ENCODE results near the gene LRRC71. TPM values are rescaled to one million over a fixed set of nuclear protein-coding genes. Genes with fewer than 3 reads are reported as not detected.

Gene LRRC71
- total RNA-seq, 1 experiment from 2014 or later, result 0.22 TPM

DNA sequence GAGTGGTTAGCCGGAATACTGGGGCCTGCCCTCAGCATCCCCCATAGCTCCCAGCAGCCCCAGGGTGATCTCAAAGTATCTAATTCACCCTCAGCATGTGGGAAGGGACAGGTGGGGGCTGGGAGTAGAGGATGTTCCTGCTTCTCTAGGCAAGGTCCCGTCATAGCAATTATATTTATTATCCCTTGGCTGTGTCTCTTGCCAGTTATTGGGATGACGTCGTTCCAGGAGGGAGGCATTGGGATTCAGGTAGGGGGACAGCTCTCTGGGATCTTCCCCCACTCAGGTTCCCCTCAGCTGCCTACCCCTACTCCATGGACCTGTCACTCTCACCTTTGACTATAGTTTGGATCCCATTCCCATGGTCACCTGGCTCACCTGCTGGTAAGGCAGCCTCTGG is 38.8 kb upstream of the LRRC71 start:
- no peak overlapping the region for H3K27ac Mint-ChIP-seq
- DNase-seq (ENCODE audit: low spot score), result no peak
- H3K36me3 Mint-ChIP-seq, result no peaks in the 10 kb centered on the region
- CTCF ChIA-PET, result interaction anchor here (0.5 to 2.4 kb wide), 7 partner anchors 10 to 221 kb away, joined by 3 to 14 read pairs (median 4); partner anchors contain the start of genes LRRC71 and NTRK1
- POLR2A ChIA-PET, result no interaction called here
- H3K9me3 Mint-ChIP-seq, result no peaks in the 10 kb centered on the region
- peaks cover 48% of the 10 kb centered on the region for H3K27me3 Mint-ChIP-seq (ENCODE audit: low read depth)
- TF ChIP-seq NR3C1 (CRISPR knock-in tag; conservative IDR thresholded peaks at IDR 0.05; ENCODE audit: low read depth) (no peak), FOXP1 (CRISPR knock-in tag; IDR thresholded peaks at IDR 0.05; ENCODE audit: borderline replicate concordance) (no peak), ZNF317 (CRISPR knock-in tag; IDR thresholded peaks at IDR 0.05; ENCODE audit: borderline replicate concordance, low read depth) (no peak), EMX1 (CRISPR knock-in tag; IDR thresholded peaks at IDR 0.05) (no peak), TCF7 (CRISPR knock-in tag; IDR thresholded peaks at IDR 0.05; ENCODE audit: low read depth) (no peak), ZNF416 (CRISPR knock-in tag; IDR thresholded peaks at IDR 0.05) (no peak), ZMAT4 (CRISPR knock-in tag; IDR thresholded peaks at IDR 0.05) (no peak), ZNF219 (CRISPR knock-in tag; IDR thresholded peaks at IDR 0.05; ENCODE audit: borderline replicate concordance) (no peak), E2F5 (CRISPR knock-in tag; IDR thresholded peaks at IDR 0.05) (no peak), NFATC4 (CRISPR knock-in tag; IDR thresholded peaks at IDR 0.05) (no peak)
- TF ChIP-seq, protein P1, sequence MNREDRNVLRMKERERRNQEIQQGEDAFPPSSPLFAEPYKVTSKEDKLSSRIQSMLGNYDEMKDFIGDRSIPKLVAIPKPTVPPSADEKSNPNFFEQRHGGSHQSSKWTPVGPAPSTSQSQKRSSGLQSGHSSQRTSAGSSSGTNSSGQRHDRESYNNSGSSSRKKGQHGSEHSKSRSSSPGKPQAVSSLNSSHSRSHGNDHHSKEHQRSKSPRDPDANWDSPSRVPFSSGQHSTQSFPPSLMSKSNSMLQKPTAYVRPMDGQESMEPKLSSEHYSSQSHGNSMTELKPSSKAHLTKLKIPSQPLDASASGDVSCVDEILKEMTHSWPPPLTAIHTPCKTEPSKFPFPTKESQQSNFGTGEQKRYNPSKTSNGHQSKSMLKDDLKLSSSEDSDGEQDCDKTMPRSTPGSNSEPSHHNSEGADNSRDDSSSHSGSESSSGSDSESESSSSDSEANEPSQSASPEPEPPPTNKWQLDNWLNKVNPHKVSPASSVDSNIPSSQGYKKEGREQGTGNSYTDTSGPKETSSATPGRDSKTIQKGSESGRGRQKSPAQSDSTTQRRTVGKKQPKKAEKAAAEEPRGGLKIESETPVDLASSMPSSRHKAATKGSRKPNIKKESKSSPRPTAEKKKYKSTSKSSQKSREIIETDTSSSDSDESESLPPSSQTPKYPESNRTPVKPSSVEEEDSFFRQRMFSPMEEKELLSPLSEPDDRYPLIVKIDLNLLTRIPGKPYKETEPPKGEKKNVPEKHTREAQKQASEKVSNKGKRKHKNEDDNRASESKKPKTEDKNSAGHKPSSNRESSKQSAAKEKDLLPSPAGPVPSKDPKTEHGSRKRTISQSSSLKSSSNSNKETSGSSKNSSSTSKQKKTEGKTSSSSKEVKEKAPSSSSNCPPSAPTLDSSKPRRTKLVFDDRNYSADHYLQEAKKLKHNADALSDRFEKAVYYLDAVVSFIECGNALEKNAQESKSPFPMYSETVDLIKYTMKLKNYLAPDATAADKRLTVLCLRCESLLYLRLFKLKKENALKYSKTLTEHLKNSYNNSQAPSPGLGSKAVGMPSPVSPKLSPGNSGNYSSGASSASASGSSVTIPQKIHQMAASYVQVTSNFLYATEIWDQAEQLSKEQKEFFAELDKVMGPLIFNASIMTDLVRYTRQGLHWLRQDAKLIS (CRISPR knock-in tag; IDR thresholded peaks at IDR 0.05; ENCODE audit: borderline replicate concordance), result no peak
- peaks cover 18% of the 10 kb centered on the region for H3K4me1 Mint-ChIP-seq
- no peak overlapping the region for H3K4me3 Mint-ChIP-seq
- ATAC-seq, result no peak

GRCh38 chr1:156882543-156882942 is 37.9 kb upstream of the LRRC71 start:
- ChIA-PET POLR2A (no interaction called here), CTCF (interaction anchor here (0.9 to 13.3 kb wide), 2 partner anchors 21 to 44 kb away, joined by 3 to 211 read pairs; partner anchors contain the start of genes INSRR and NTRK1)
- H3K27me3 Mint-ChIP-seq (ENCODE audit: low read depth), result peaks cover 47% of the 10 kb centered on the region
- no peaks in the 10 kb centered on the region for H3K9me3 Mint-ChIP-seq
- no peak for ATAC-seq
- peaks cover 25% of the 10 kb centered on the region for H3K4me1 Mint-ChIP-seq
- no peak overlapping the region for H3K4me3 Mint-ChIP-seq
- H3K36me3 Mint-ChIP-seq, result no peaks in the 10 kb centered on the region
- DNase-seq (ENCODE audit: low spot score), result no peak
- H3K27ac Mint-ChIP-seq, result no peak overlapping the region
- TF ChIP-seq SP1 (CRISPR knock-in tag; conservative IDR thresholded peaks at IDR 0.05), result no peak
- TF ChIP-seq NR1H2 (CRISPR knock-in tag; IDR thresholded peaks at IDR 0.05), result no peak
- TF ChIP-seq ZNF396 (CRISPR knock-in tag; IDR thresholded peaks at IDR 0.05; ENCODE audit: borderline replicate concordance), result no peak
- TF ChIP-seq ZNF263 (CRISPR knock-in tag; IDR thresholded peaks at IDR 0.05; ENCODE audit: low read depth), result no peak
- no peak for TF ChIP-seq GTF2I (CRISPR knock-in tag; conservative IDR thresholded peaks at IDR 0.05)
- TF ChIP-seq, protein P2, sequence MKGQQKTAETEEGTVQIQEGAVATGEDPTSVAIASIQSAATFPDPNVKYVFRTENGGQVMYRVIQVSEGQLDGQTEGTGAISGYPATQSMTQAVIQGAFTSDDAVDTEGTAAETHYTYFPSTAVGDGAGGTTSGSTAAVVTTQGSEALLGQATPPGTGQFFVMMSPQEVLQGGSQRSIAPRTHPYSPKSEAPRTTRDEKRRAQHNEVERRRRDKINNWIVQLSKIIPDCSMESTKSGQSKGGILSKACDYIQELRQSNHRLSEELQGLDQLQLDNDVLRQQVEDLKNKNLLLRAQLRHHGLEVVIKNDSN (CRISPR knock-in tag; IDR thresholded peaks at IDR 0.05), result no peak
- TF ChIP-seq MXD4 (CRISPR knock-in tag; IDR thresholded peaks at IDR 0.05; ENCODE audit: borderline replicate concordance), result no peak
- TF ChIP-seq TP53 (CRISPR knock-in tag; IDR thresholded peaks at IDR 0.05), result no peak
- no peak for TF ChIP-seq ATF1 (CRISPR knock-in tag; IDR thresholded peaks at IDR 0.05)
- TF ChIP-seq, protein P3, sequence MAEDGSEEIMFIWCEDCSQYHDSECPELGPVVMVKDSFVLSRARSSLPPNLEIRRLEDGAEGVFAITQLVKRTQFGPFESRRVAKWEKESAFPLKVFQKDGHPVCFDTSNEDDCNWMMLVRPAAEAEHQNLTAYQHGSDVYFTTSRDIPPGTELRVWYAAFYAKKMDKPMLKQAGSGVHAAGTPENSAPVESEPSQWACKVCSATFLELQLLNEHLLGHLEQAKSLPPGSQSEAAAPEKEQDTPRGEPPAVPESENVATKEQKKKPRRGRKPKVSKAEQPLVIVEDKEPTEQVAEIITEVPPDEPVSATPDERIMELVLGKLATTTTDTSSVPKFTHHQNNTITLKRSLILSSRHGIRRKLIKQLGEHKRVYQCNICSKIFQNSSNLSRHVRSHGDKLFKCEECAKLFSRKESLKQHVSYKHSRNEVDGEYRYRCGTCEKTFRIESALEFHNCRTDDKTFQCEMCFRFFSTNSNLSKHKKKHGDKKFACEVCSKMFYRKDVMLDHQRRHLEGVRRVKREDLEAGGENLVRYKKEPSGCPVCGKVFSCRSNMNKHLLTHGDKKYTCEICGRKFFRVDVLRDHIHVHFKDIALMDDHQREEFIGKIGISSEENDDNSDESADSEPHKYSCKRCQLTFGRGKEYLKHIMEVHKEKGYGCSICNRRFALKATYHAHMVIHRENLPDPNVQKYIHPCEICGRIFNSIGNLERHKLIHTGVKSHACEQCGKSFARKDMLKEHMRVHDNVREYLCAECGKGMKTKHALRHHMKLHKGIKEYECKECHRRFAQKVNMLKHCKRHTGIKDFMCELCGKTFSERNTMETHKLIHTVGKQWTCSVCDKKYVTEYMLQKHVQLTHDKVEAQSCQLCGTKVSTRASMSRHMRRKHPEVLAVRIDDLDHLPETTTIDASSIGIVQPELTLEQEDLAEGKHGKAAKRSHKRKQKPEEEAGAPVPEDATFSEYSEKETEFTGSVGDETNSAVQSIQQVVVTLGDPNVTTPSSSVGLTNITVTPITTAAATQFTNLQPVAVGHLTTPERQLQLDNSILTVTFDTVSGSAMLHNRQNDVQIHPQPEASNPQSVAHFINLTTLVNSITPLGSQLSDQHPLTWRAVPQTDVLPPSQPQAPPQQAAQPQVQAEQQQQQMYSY (CRISPR knock-in tag; IDR thresholded peaks at IDR 0.05), result no peak
- no peak for TF ChIP-seq ELF4 (CRISPR knock-in tag; IDR thresholded peaks at IDR 0.05; ENCODE audit: low read depth)
- TF ChIP-seq ZNF532 (CRISPR knock-in tag; IDR thresholded peaks at IDR 0.05; ENCODE audit: borderline replicate concordance), result no peak
